Right forelimb (tissue), 1 donor: ENCODE results near the gene CREBRF.

Experiments
- DNase-seq: peaks from one replicate; pipeline ENCODE4 v3.0.0-alpha.2; 2018

The CREBRF gene

GRCh38 chr5:173163219-173163618 is 107.1 kb downstream of the CREBRF start:
- DNase-seq: no peak

GRCh38 chr5:173165177-173166016 is 109.2 kb downstream of the CREBRF start:
- DNase-seq: no peak

- DNase-seq: no peak
These were observed 116.0 kb downstream of the CREBRF start for GRCh38 chr5:173172166-173172565.

GRCh38 chr5:173175523-173175922 is 119.4 kb downstream of the CREBRF start:
- DNase-seq: no peak

GRCh38 chr5:173178369-173178910 is 122.3 kb downstream of the CREBRF start:
- no peak for DNase-seq

GRCh38 chr5:173180331-173180730 is 124.2 kb downstream of the CREBRF start:
- DNase-seq: no peak

GRCh38 chr5:173187054-173187743 is 131.0 kb downstream of the CREBRF start:
- no peak for DNase-seq

- DNase-seq: no peak
These were observed 132.1 kb downstream of the CREBRF start for GRCh38 chr5:173188280-173188679.
